ENCODE results near the gene NSRP1.
"Not testable (repeated sequence)": the region's sequence is repeated elsewhere in the genome, so short reads cannot be mapped to it uniquely, and the experiment has no call there.

NSRP1 gene

DNA sequence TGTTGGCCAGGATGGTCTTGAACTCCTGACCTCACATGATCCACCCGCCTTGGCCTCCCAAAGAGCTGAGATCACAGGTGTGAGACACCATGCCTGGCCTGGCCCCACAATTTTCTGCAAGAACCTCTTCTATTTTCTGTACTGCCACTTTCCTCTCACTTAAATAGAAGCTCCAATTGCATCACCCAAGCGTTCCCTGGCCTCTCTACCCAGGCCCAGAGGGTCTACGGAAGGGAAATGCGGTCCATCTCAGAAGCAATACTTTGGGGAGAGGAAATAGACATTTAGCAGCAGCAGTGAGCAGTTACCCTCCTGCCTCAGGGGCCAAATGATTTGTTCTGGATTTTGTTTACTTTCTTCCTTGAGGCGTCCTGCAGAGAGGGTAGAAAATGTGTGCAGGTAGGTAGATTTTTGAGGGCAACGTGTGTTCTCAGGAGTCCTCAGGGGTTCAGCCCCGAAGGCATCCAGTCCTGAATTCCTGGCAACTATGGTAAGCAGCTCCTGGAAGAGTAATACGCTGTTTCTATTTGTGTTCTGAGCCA, 107.9 kb downstream of the NSRP1 start:
- CTCF ChIA-PET: interaction anchor here (0.6 kb wide), 1 partner anchor 62 kb away, joined by 4 read pairs; no protein-coding TSS in a partner anchor
- no peak for DNase-seq (ENCODE audit: extremely low spot score)
- POLR2A ChIA-PET: interaction anchor here (0.6 kb wide), 1 partner anchor 106 kb away, joined by 3 read pairs; no protein-coding TSS in a partner anchor
- TF ChIP-seq CTBP1 (IDR thresholded peaks at IDR 0.05; ENCODE audit: borderline replicate concordance) (no peak), FOXM1 (IDR thresholded peaks at IDR 0.05; ENCODE audit: borderline replicate concordance) (no peak), SP1 (IDR thresholded peaks at IDR 0.05) (no peak), ZNF384 (IDR thresholded peaks at IDR 0.05) (no peak), L3MBTL2 (conservative IDR thresholded peaks at IDR 0.05) (no peak), FOXA1 (IDR thresholded peaks at IDR 0.05) (no peak), NFRKB (IDR thresholded peaks at IDR 0.05) (no peak), BHLHE40 (IDR thresholded peaks at IDR 0.05; ENCODE audit: borderline replicate concordance) (no peak), ARNT (IDR thresholded peaks at IDR 0.05) (no peak), LEF1 (IDR thresholded peaks at IDR 0.05; ENCODE audit: borderline replicate concordance) (no peak), SUZ12 (IDR thresholded peaks at IDR 0.05) (no peak), FOXK2 (IDR thresholded peaks at IDR 0.05) (no peak), TARDBP (IDR thresholded peaks at IDR 0.05) (no peak), HDGF (IDR thresholded peaks at IDR 0.05; ENCODE audit: borderline replicate concordance) (no peak), ELF4 (IDR thresholded peaks at IDR 0.05) (no peak)
- TF ChIP-seq, protein P1, sequence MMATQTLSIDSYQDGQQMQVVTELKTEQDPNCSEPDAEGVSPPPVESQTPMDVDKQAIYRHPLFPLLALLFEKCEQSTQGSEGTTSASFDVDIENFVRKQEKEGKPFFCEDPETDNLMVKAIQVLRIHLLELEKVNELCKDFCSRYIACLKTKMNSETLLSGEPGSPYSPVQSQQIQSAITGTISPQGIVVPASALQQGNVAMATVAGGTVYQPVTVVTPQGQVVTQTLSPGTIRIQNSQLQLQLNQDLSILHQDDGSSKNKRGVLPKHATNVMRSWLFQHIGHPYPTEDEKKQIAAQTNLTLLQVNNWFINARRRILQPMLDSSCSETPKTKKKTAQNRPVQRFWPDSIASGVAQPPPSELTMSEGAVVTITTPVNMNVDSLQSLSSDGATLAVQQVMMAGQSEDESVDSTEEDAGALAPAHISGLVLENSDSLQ (IDR thresholded peaks at IDR 0.05): no peak

DNA sequence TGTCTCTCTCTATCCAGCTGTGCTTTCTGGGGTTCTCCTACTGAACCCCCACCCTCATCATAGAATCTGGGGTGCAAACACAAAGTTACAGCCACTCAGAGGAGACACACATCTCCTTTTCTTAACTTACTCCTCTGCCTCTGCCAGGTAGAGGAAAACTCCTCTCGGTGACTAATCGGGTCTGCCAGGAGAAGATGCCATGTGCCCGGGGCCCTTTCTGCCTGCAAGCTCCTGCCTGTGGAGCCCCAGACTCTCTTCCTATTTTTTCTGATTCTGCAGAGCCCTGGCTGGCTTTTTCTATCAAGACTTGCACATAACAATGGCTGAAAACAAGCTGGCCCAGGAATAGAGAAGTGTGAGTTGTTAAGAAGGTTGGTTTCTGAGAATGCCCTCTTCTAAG, 108.5 kb downstream of the NSRP1 start:
- DNase-seq (ENCODE audit: extremely low spot score): no peak
- ChIA-PET CTCF (interaction anchor here (0.6 kb wide), 1 partner anchor 62 kb away, joined by 4 read pairs; no protein-coding TSS in a partner anchor), POLR2A (no interaction called here)
- TF ChIP-seq LEF1 (IDR thresholded peaks at IDR 0.05; ENCODE audit: borderline replicate concordance) (no peak), ELF4 (IDR thresholded peaks at IDR 0.05) (no peak), ARNT (IDR thresholded peaks at IDR 0.05) (no peak), BHLHE40 (IDR thresholded peaks at IDR 0.05; ENCODE audit: borderline replicate concordance) (no peak), NFRKB (IDR thresholded peaks at IDR 0.05) (no peak), CTBP1 (IDR thresholded peaks at IDR 0.05; ENCODE audit: borderline replicate concordance) (no peak), TARDBP (IDR thresholded peaks at IDR 0.05) (no peak), ZNF384 (IDR thresholded peaks at IDR 0.05) (no peak), L3MBTL2 (conservative IDR thresholded peaks at IDR 0.05) (no peak), FOXA1 (IDR thresholded peaks at IDR 0.05) (no peak), SUZ12 (IDR thresholded peaks at IDR 0.05) (no peak), SP1 (IDR thresholded peaks at IDR 0.05) (no peak)
- TF ChIP-seq, protein P1 (IDR thresholded peaks at IDR 0.05): no peak

DNA sequence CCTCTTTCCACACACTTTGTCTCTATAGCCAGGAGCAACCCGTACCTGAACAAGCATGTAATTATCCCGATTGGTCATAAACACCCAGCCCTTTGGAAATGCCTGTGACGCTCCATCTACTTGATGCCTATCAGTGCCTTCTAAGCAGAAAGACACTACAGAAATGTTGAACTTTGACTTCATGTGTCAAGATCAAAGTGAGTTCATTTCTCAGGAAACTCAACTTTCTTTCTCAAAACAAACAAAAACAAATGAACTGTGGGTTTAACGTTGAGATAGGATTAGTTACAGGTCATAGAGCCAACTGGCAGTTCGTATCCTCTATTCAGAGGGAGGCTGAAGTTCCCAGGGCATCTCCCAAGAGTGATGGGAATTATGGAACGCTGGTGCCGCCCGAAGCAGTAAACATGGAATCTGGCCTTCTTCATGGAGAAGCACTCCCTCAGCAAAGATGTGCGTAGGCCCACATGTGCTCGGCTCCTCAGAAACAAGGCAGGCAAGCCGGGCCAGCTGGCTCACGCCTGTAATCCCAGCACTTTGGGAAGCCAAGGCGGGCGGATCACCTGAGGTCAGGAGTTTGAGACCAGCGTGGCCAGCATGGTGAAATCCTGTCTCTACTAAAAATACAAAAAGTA, 109.4 kb downstream of the NSRP1 start:
- ChIA-PET CTCF (interaction anchor here (0.8 kb wide), 1 partner anchor 121 kb away, joined by 3 read pairs; no protein-coding TSS in a partner anchor), POLR2A (no interaction called here)
- DNase-seq (ENCODE audit: extremely low spot score): no peak
- TF ChIP-seq NFRKB (IDR thresholded peaks at IDR 0.05) (no peak), BHLHE40 (IDR thresholded peaks at IDR 0.05; ENCODE audit: borderline replicate concordance) (no peak), CTBP1 (IDR thresholded peaks at IDR 0.05; ENCODE audit: borderline replicate concordance) (no peak), ELF4 (IDR thresholded peaks at IDR 0.05) (no peak), LEF1 (IDR thresholded peaks at IDR 0.05; ENCODE audit: borderline replicate concordance) (no peak), FOXA1 (IDR thresholded peaks at IDR 0.05) (no peak), L3MBTL2 (conservative IDR thresholded peaks at IDR 0.05) (no peak), ARNT (IDR thresholded peaks at IDR 0.05) (no peak), SUZ12 (IDR thresholded peaks at IDR 0.05) (no peak), FOXK2 (IDR thresholded peaks at IDR 0.05) (no peak), ZNF384 (IDR thresholded peaks at IDR 0.05) (no peak), SP1 (IDR thresholded peaks at IDR 0.05) (no peak), FOXM1 (IDR thresholded peaks at IDR 0.05; ENCODE audit: borderline replicate concordance) (no peak), HDGF (IDR thresholded peaks at IDR 0.05; ENCODE audit: borderline replicate concordance) (no peak), TARDBP (IDR thresholded peaks at IDR 0.05) (no peak)
- TF ChIP-seq, protein P1 (IDR thresholded peaks at IDR 0.05): no peak

- TF ChIP-seq ELF4 (IDR thresholded peaks at IDR 0.05): no peak
- no peak for TF ChIP-seq SUZ12 (IDR thresholded peaks at IDR 0.05)
- TF ChIP-seq ZNF384 (IDR thresholded peaks at IDR 0.05): no peak
- TF ChIP-seq NFRKB (IDR thresholded peaks at IDR 0.05): no peak
- TF ChIP-seq FOXK2 (IDR thresholded peaks at IDR 0.05): no peak
- no peak for TF ChIP-seq TARDBP (IDR thresholded peaks at IDR 0.05)
- no peak for TF ChIP-seq HDGF (IDR thresholded peaks at IDR 0.05; ENCODE audit: borderline replicate concordance)
- no peak for TF ChIP-seq FOXA1 (IDR thresholded peaks at IDR 0.05)
- TF ChIP-seq LEF1 (IDR thresholded peaks at IDR 0.05; ENCODE audit: borderline replicate concordance): no peak
- no peak for DNase-seq (ENCODE audit: extremely low spot score)
- CTCF ChIA-PET: interaction anchor here (0.6 to 0.8 kb wide), 2 partner anchors 122 to 782 kb away, joined by 3 read pairs; no protein-coding TSS in a partner anchor
- POLR2A ChIA-PET: no interaction called here
Measured at GRCh38 chr17:30226878-30227277, 110.3 kb downstream of the NSRP1 start.

DNA sequence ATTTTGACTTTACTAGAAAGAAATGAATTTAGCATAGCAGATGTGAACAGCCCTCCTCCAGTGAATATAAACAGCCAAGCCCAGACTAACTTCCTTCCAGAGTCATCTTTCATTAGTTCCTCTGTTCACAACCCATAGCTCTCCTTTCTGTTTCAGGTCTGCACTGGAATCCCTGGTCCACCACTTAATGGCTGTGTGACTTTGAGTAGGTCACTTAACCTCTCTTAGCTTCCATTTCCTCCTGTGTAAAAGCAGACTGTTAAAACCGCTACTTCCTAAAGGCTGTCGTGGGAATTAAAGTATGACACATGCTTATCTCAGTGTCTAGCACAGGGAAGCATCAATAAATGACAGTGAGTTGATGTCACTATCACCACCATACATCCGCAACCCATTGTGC, 111.4 kb downstream of the NSRP1 start:
- no peak for DNase-seq (ENCODE audit: extremely low spot score)
- no peak for TF ChIP-seq FOXM1 (IDR thresholded peaks at IDR 0.05; ENCODE audit: borderline replicate concordance)
- CTCF ChIA-PET: no interaction called here
- POLR2A ChIA-PET: no interaction called here

GRCh38 chr17:30229012-30229411, 112.4 kb downstream of the NSRP1 start:
- ChIA-PET POLR2A (no interaction called here), CTCF (no interaction called here)
- no peak for DNase-seq (ENCODE audit: extremely low spot score)
- TF ChIP-seq L3MBTL2 (conservative IDR thresholded peaks at IDR 0.05) (no peak), ARNT (IDR thresholded peaks at IDR 0.05) (no peak), SP1 (IDR thresholded peaks at IDR 0.05) (no peak), TARDBP (IDR thresholded peaks at IDR 0.05) (no peak), HDGF (IDR thresholded peaks at IDR 0.05; ENCODE audit: borderline replicate concordance) (no peak), NFRKB (IDR thresholded peaks at IDR 0.05) (no peak), SUZ12 (IDR thresholded peaks at IDR 0.05) (no peak), FOXM1 (IDR thresholded peaks at IDR 0.05; ENCODE audit: borderline replicate concordance) (no peak), LEF1 (IDR thresholded peaks at IDR 0.05; ENCODE audit: borderline replicate concordance) (no peak), FOXA1 (IDR thresholded peaks at IDR 0.05) (no peak), BHLHE40 (IDR thresholded peaks at IDR 0.05; ENCODE audit: borderline replicate concordance) (no peak), CTBP1 (IDR thresholded peaks at IDR 0.05; ENCODE audit: borderline replicate concordance) (no peak), ELF4 (IDR thresholded peaks at IDR 0.05) (no peak), FOXK2 (IDR thresholded peaks at IDR 0.05) (no peak), ZNF384 (IDR thresholded peaks at IDR 0.05) (no peak)
- TF ChIP-seq, protein P1 (IDR thresholded peaks at IDR 0.05): no peak

DNA sequence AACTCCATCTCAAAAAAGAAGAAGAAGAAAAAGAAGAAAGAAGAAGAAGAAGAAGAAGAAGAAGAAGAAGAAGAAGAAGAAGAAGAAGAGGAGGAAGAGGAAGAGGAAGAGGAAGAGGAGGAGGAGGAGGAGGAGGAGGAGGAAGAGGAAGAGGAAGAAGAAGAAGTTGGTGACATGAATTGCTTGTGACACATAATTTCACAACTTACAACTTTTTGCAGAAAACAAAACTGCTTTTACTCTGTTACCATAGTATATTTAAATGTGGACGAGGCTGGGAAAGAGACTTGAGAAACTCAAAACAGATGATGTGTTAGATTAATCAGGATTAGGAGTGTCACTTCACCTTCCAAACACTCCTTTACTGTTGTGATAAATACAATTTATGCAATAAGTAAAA, 113.4 kb downstream of the NSRP1 start:
- CTCF ChIA-PET; POLR2A ChIA-PET; DNase-seq (ENCODE audit: extremely low spot score): not testable (repeated sequence)

Data from HEK293T (cell line).